ENCODE results near the gene ASAP3. TPM values are rescaled to one million over a fixed set of nuclear protein-coding genes. Genes with fewer than 3 reads are reported as not detected.
A peak's percentile ranks its signal among the peaks of the same experiment; 100 is the strongest.

The ASAP3 gene
- total and polyA plus RNA-seq, 2 experiments from 2014 or later: 28.8 to 45.1 TPM

DNA sequence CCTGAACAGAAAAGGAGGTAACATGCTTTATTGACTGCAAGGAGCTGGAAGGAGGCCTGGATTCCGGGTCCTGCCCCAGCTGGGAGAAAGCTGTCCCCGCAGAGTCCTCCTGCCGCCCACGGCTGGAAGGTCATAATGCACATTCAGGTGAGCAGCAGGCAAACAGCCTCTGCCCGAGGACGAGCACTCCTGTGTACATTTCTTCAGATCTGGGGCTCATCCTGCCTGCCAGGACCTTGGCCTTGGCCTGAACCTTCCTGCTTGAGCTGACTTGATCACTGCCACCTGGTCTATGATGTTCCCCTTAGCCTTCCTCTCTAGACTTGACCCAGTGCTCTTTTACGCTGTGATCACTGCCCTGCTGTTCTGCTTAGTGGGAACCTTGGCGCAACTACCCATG, 96.5 kb downstream of the ASAP3 start:
- TF ChIP-seq EZH2 (IDR thresholded peaks at IDR 0.05; ENCODE audit: borderline replicate concordance): no peak
- no peak for TF ChIP-seq EZH2phosphoT487 (IDR thresholded peaks at IDR 0.05; ENCODE audit: low read depth, severe bottlenecking, unreplicated experiment)
- TF ChIP-seq, protein P1, sequence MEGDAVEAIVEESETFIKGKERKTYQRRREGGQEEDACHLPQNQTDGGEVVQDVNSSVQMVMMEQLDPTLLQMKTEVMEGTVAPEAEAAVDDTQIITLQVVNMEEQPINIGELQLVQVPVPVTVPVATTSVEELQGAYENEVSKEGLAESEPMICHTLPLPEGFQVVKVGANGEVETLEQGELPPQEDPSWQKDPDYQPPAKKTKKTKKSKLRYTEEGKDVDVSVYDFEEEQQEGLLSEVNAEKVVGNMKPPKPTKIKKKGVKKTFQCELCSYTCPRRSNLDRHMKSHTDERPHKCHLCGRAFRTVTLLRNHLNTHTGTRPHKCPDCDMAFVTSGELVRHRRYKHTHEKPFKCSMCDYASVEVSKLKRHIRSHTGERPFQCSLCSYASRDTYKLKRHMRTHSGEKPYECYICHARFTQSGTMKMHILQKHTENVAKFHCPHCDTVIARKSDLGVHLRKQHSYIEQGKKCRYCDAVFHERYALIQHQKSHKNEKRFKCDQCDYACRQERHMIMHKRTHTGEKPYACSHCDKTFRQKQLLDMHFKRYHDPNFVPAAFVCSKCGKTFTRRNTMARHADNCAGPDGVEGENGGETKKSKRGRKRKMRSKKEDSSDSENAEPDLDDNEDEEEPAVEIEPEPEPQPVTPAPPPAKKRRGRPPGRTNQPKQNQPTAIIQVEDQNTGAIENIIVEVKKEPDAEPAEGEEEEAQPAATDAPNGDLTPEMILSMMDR (IDR thresholded peaks at IDR 0.05; ENCODE audit: poor library complexity): no peak
- H3K79me2 ChIP-seq: no peaks in the 10 kb centered on the region
- H3K36me3 ChIP-seq (replicated peaks; ENCODE audit: insufficient read depth, low read depth): no peaks in the 10 kb centered on the region
- H3K27me3 ChIP-seq: no peaks in the 10 kb centered on the region
- 89% methylated on average over 8 of the region's 8 CpGs for WGBS (ENCODE audit: low lambda C conversion rate, missing lambda C conversion rate)
- no peaks in the 10 kb centered on the region for H3K4me1 ChIP-seq (ENCODE audit: insufficient read depth)
- no peak overlapping the region for H2AFZ ChIP-seq
- H3K4me3 ChIP-seq: no peak overlapping the region
- no peak for DNase-seq (ENCODE audit: low spot score)
- no peak overlapping the region for H3K4me2 ChIP-seq
- H3K9me2 ChIP-seq (replicated peaks; ENCODE audit: insufficient read depth): no peaks in the 10 kb centered on the region
- H3K27ac ChIP-seq: no peak overlapping the region
- H4K20me1 ChIP-seq (ENCODE audit: insufficient read depth, poor library complexity, severe bottlenecking): no peaks in the 10 kb centered on the region
- no peaks in the 10 kb centered on the region for H3K9me3 ChIP-seq (ENCODE audit: low read depth)

DNA sequence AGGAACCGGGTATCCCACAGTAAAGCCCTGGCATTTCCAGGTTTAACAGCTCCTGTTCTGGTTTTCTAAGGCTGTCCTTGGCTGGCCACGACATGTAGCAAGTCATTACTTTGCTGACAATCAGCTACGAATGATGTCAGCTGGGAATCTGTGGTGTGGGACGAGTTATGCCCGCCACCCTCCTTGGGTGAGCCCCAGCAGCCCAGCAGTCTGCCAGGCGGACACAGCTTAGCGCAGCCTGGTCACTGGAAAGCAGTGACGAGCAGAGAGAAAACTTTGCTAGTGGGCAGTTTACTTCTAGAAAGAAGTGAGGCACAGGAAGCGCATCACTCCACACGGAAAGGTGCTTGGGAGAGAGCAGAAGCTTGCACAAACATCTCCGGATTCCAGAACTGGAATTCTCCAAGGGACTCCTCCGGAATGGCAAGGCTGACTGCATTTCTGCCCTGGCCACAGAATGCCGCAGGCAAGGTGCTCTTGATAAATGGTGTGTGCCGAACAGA, 98.8 kb downstream of the ASAP3 start:
- Histone ChIP-seq H3K4me2 (no peak overlapping the region), H3K4me3 (no peak overlapping the region), H3K9me2 (replicated peaks; ENCODE audit: insufficient read depth) (no peaks in the 10 kb centered on the region), H3K79me2 (no peaks in the 10 kb centered on the region), H3K27ac (no peak overlapping the region), H3K4me1 (ENCODE audit: insufficient read depth) (no peaks in the 10 kb centered on the region), H3K36me3 (replicated peaks; ENCODE audit: insufficient read depth, low read depth) (no peaks in the 10 kb centered on the region), H2AFZ (no peak overlapping the region), H3K27me3 (no peaks in the 10 kb centered on the region), H4K20me1 (ENCODE audit: insufficient read depth, poor library complexity, severe bottlenecking) (no peaks in the 10 kb centered on the region), H3K9me3 (ENCODE audit: low read depth) (no peaks in the 10 kb centered on the region)
- WGBS (ENCODE audit: low lambda C conversion rate, missing lambda C conversion rate): 83% methylated on average over 14 of the region's 14 CpGs
- DNase-seq (ENCODE audit: low spot score): no peak
- TF ChIP-seq, protein P1 (IDR thresholded peaks at IDR 0.05; ENCODE audit: poor library complexity): no peak

DNA sequence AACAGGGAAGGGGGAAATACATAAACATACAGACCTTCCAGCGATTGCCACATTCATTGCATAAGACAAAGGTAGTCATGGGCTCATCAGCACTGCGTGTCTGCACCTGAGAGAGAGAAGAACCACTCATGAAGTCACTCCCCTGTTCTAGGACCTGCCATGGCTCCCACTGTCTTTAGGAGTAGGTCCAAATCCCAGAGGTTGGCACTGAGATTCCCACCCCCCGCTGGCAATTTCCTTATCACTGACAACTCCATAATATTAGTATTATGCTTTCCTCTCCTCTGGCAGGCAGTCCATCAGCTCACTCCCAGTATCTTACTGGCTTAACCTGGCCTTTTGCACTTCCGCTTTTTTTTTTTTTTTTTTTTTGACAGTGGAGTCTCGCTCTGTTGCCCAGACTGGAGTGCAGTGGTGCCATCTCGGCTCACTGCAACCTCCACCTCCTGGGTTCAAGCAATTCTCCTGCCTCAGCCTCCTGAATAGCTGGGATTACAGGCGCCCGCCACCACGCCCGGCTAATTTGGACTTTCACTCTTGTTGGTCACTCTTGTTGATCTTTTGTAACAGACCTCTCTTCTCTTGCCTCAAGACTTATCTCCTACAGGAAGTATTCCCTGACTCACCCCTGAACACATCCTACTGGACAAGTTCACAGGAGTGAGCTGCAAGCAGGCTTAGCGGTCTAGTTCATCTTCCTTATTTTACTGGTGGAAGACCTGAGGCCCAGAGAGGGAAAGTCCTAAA, 99.5 kb downstream of the ASAP3 start:
- no peaks in the 10 kb centered on the region for H3K4me1 ChIP-seq (ENCODE audit: insufficient read depth)
- H3K27me3 ChIP-seq: no peaks in the 10 kb centered on the region
- no peaks in the 10 kb centered on the region for H4K20me1 ChIP-seq (ENCODE audit: insufficient read depth, poor library complexity, severe bottlenecking)
- no peaks in the 10 kb centered on the region for H3K9me2 ChIP-seq (replicated peaks; ENCODE audit: insufficient read depth)
- no peaks in the 10 kb centered on the region for H3K9me3 ChIP-seq (ENCODE audit: low read depth)
- peak; percentile 37 for DNase-seq (ENCODE audit: low spot score)
- TF ChIP-seq, protein P1 (IDR thresholded peaks at IDR 0.05; ENCODE audit: poor library complexity): no peak
- no peak for TF ChIP-seq EZH2 (IDR thresholded peaks at IDR 0.05; ENCODE audit: borderline replicate concordance)
- TF ChIP-seq EZH2phosphoT487 (IDR thresholded peaks at IDR 0.05; ENCODE audit: low read depth, severe bottlenecking, unreplicated experiment): no peak
- no peaks in the 10 kb centered on the region for H3K36me3 ChIP-seq (replicated peaks; ENCODE audit: insufficient read depth, low read depth)
- H3K79me2 ChIP-seq: no peaks in the 10 kb centered on the region
- H3K4me3 ChIP-seq: no peak overlapping the region
- no peak overlapping the region for H3K4me2 ChIP-seq
- 77% methylated on average over 11 of the region's 11 CpGs for WGBS (ENCODE audit: low lambda C conversion rate, missing lambda C conversion rate)
- no peak overlapping the region for H3K27ac ChIP-seq
- H2AFZ ChIP-seq: no peak overlapping the region

Measured in hepatocyte (in vitro differentiated cells).